IMR-90 (cell line): ENCODE data around the gene WWP2. TPM values are rescaled to one million over a fixed set of nuclear protein-coding genes. Genes with fewer than 3 reads are reported as not detected.
A peak's percentile ranks its signal among the peaks of the same experiment; 100 is the strongest.

ENCODE experiments used
- ATAC-seq: fragments of 200-7000 bp; cut with Tn5 transposase; 2 replicates; pipeline ENCODE4 v1.9.1; 2020; ENCODE audit warnings: low read depth, mild to moderate bottlenecking, moderate library complexity
- BruUV-seq: library from RNA; stranded (reverse); fragments of 400-500 nt; replicated peaks from 2 replicates; lab custom pipeline; 2021; lab: Mats Ljungman, UMichigan
- CTCF ChIA-PET: fragments of 300-600 bp; formaldehyde crosslinking; extraction: SDS; loops from one replicate; lab custom pipeline; 2021; ENCODE audit warnings: antibody characterized with exemption; lab: Yijun Ruan, JAX
- POLR2A ChIA-PET: fragments of 300-600 bp; sonication (Branson Sonifier 250); formaldehyde crosslinking; loops from one replicate; lab custom pipeline; 2022; ENCODE audit warnings: antibody characterized with exemption; ENCODE audit not compliant: unreplicated experiment; lab: Charles Lee
- DNase-seq: peaks from one replicate; pipeline ENCODE4 v3.0.0; 2013
- H2AFZ ChIP-seq: replicated peaks from 2 replicates; pipeline ENCODE3; 2013; ENCODE audit warnings: low read length, mild to moderate bottlenecking; ENCODE audit not compliant: poor library complexity
- H2AK5ac ChIP-seq: 2 replicates; pipeline ENCODE4 v1.6.1; 2013; ENCODE audit warnings: low read depth, low read length, inconsistent platforms
- H2AK9ac ChIP-seq: replicated peaks from 2 replicates; pipeline ENCODE3; 2013; ENCODE audit warnings: mild to moderate bottlenecking, low read depth, low read length, moderate library complexity; ENCODE audit not compliant: poor library complexity
- H2BK120ac ChIP-seq: 2 replicates; pipeline ENCODE4 v1.6.1; 2013; ENCODE audit warnings: low read depth, low read length, inconsistent platforms
- H2BK15ac ChIP-seq: 3 replicates; pipeline ENCODE4 v1.6.1; 2013; ENCODE audit warnings: low read depth, low read length, inconsistent platforms
- H2BK20ac ChIP-seq: 2 replicates; pipeline ENCODE4 v1.6.1; 2013; ENCODE audit warnings: low read depth, mild to moderate bottlenecking, inconsistent platforms, low read length, moderate library complexity
- H2BK5ac ChIP-seq: 2 replicates; pipeline ENCODE4 v1.6.1; 2013; ENCODE audit warnings: mild to moderate bottlenecking, low read depth, low read length, inconsistent platforms; ENCODE audit not compliant: poor library complexity, severe bottlenecking
- H3K14ac ChIP-seq: replicated peaks from 2 replicates; pipeline ENCODE4 v1.6.1; 2013; ENCODE audit warnings: low read depth, low read length, inconsistent platforms
- H3K18ac ChIP-seq: 2 replicates; pipeline ENCODE4 v1.6.1; 2013; ENCODE audit warnings: low read depth, low read length, control low read depth
- H3K23ac ChIP-seq: 2 replicates; pipeline ENCODE4 v1.6.1; 2013; ENCODE audit warnings: low read depth, low read length, inconsistent platforms
- H3K27ac ChIP-seq: 2 replicates; pipeline ENCODE4 v1.5.1; 2013; ENCODE audit warnings: mild to moderate bottlenecking, control low read depth, low read length; ENCODE audit not compliant: insufficient read depth
- H3K27me3 ChIP-seq: 2 replicates; pipeline ENCODE4 v1.6.1; 2013; ENCODE audit warnings: low read length; ENCODE audit not compliant: control insufficient read depth, insufficient read depth
- H3K36me3 ChIP-seq: 2 replicates; pipeline ENCODE4 v1.6.1; 2013; ENCODE audit warnings: low read length, mixed read lengths; ENCODE audit not compliant: control insufficient read depth, insufficient read depth
- H3K4ac ChIP-seq: 2 replicates; pipeline ENCODE4 v1.6.1; 2013; ENCODE audit warnings: low read depth, low read length, inconsistent platforms
- H3K4me1 ChIP-seq: 2 replicates; pipeline ENCODE4 v1.6.1; 2013; ENCODE audit warnings: low read length, mixed read lengths; ENCODE audit not compliant: control insufficient read depth, insufficient read depth
- H3K4me2 ChIP-seq: 2 replicates; pipeline ENCODE4 v1.6.1; 2013; ENCODE audit warnings: low read depth, mild to moderate bottlenecking, control low read depth, low read length, moderate library complexity
- H3K4me3 ChIP-seq: 2 replicates; pipeline ENCODE4 v1.5.1; 2013; ENCODE audit warnings: low read depth, mild to moderate bottlenecking, control low read depth, low read length, moderate library complexity; ENCODE audit not compliant: insufficient read depth
- H3K56ac ChIP-seq: 2 replicates; pipeline ENCODE4 v1.6.1; 2013; ENCODE audit warnings: low read length, inconsistent platforms; ENCODE audit not compliant: insufficient read depth; ENCODE audit errors: extremely low read depth
- H3K79me1 ChIP-seq, 2 experiments: 2 replicates each; pipeline ENCODE4 v1.6.1; 2013; ENCODE audit warnings: low read length in 2 of 2, inconsistent platforms in 1 of 2, low read depth in 1 of 2
- H3K9ac ChIP-seq: 2 replicates; pipeline ENCODE4 v1.6.1; 2013; ENCODE audit warnings: low read depth, low read length, control low read depth
- H3K9me1 ChIP-seq: 2 replicates; pipeline ENCODE4 v1.6.1; 2013; ENCODE audit warnings: low read length, inconsistent platforms; ENCODE audit not compliant: insufficient read depth
- H3K9me3 ChIP-seq: 2 replicates; pipeline ENCODE4 v1.6.1; 2013; ENCODE audit warnings: low read length; ENCODE audit not compliant: control insufficient read depth, insufficient read depth
- H4K20me1 ChIP-seq: 2 replicates; pipeline ENCODE4 v1.6.1; 2013; ENCODE audit warnings: low read length, inconsistent platforms; ENCODE audit not compliant: insufficient read depth
- H4K5ac ChIP-seq: 2 replicates; pipeline ENCODE4 v1.6.1; 2013; ENCODE audit warnings: mild to moderate bottlenecking, low read depth, low read length, control low read depth
- H4K8ac ChIP-seq, 2 experiments: 2 replicates each; pipeline ENCODE4 v1.6.1; 2013; ENCODE audit warnings: low read depth in 2 of 2, low read length in 2 of 2, control low read depth in 1 of 2, inconsistent platforms in 1 of 2
- H4K91ac ChIP-seq: 2 replicates; pipeline ENCODE4 v1.6.1; 2013; ENCODE audit warnings: low read depth, low read length, inconsistent platforms; ENCODE audit not compliant: insufficient read depth
- BHLHE40 ChIP-seq: fragments of 150-350 bp; IDR thresholded peaks from 2 replicates; pipeline ENCODE4 v1.6.1; 2016; ENCODE audit warnings: mild to moderate bottlenecking, low read depth, low read length
- FOS ChIP-seq: fragments of 150-350 bp; IDR thresholded peaks from 2 replicates; pipeline ENCODE4 v1.6.1; 2016; ENCODE audit warnings: low read depth, low read length
- MAFK ChIP-seq: IDR thresholded peaks from 2 replicates; pipeline ENCODE4 v1.6.1; 2012; ENCODE audit warnings: low read depth, low read length, improper control_type of control experiment
- MAZ ChIP-seq: IDR thresholded peaks from 2 replicates; pipeline ENCODE4 v1.6.1; 2012; ENCODE audit warnings: low read depth, mild to moderate bottlenecking, low read length, improper control_type of control experiment, moderate library complexity, borderline replicate concordance
- MXI1 ChIP-seq: IDR thresholded peaks from 2 replicates; pipeline ENCODE4 v1.6.1; 2012; ENCODE audit warnings: low read depth, mild to moderate bottlenecking, low read length, moderate library complexity, borderline replicate concordance
- NFE2L2 ChIP-seq: fragments of 150-350 bp; IDR thresholded peaks from 2 replicates; pipeline ENCODE4 v1.6.1; 2016; ENCODE audit warnings: low read depth, mild to moderate bottlenecking, low read length
- POLR2A ChIP-seq: IDR thresholded peaks from 2 replicates; pipeline ENCODE4 v1.6.1; 2012; ENCODE audit warnings: mild to moderate bottlenecking, low read depth, low read length
- RCOR1 ChIP-seq: IDR thresholded peaks from 2 replicates; pipeline ENCODE4 v1.6.1; 2012; ENCODE audit warnings: mild to moderate bottlenecking, low read length, improper control_type of control experiment; ENCODE audit not compliant: insufficient replicate concordance
- RFX5 ChIP-seq: IDR thresholded peaks from 2 replicates; pipeline ENCODE4 v1.8.0; 2012; ENCODE audit warnings: low read depth, mild to moderate bottlenecking, low read length, moderate library complexity
- SMC3 ChIP-seq: fragments of 150-350 bp; IDR thresholded peaks from 2 replicates; pipeline ENCODE4 v1.6.1; 2016; ENCODE audit warnings: low read depth, mild to moderate bottlenecking, antibody characterized with exemption, low read length, moderate library complexity
- WGBS, 2 experiments: methylation state at CpG; one replicate each; pipeline versions ENCODE4 v1.1.5 to v1.1.7; 2013; ENCODE audit warnings: missing lambda C conversion rate in 2 of 2; ENCODE audit not compliant: insufficient read length in 1 of 2; ENCODE audit errors: extremely low coverage in 2 of 2; 5-methylcytosine and 5-hydroxymethylcytosine counted together
- dilution Hi-C: fragments of 300-500 bp; cut with HindIII; formaldehyde crosslinking; loops from one replicate; pipeline ENCODE4 v1.14.3; 2018; ENCODE audit warnings: low sequenced_read_pairs; ENCODE audit not compliant: unreplicated experiment
- in situ Hi-C: fragments of 300-500 bp; cut with MboI; formaldehyde crosslinking; loops from 3 replicates; pipeline ENCODE4 v1.14.3; 2019; ENCODE audit warnings: low sequenced_read_pairs, inconsistent platforms, mixed read lengths
- intact Hi-C: fragments of 100-400 bp; cut with micrococcal nuclease; formaldehyde crosslinking; loops from 2 replicates; pipeline ENCODE4 v1.10.0; 2022
- polyA plus RNA-seq, 3 experiments: library from polyadenylated mRNA; depleted of rRNA; stranded (reverse); fragments of >200 nt; gene quantifications; 2 replicates each; pipeline ENCODE4 v1.2.3, GENCODE V29; 2012; ENCODE audit warnings: low replicate concordance in 1 of 3
- total RNA-seq: library from RNA; depleted of rRNA; stranded (reverse); fragments of >200 nt; gene quantifications from 2 replicates; pipeline ENCODE4 v1.2.3, GENCODE V29; 2012
- TF ChIP-seq, protein P1 (sequence below): fragments of 150-350 bp; IDR thresholded peaks from 2 replicates; pipeline ENCODE4 v1.6.1; 2017; ENCODE audit warnings: mild to moderate bottlenecking, antibody characterized with exemption, low read length, low read depth
- TF ChIP-seq, protein P2 (sequence below): fragments of 150-350 bp; IDR thresholded peaks from 2 replicates; pipeline ENCODE4 v1.6.1; 2016; ENCODE audit warnings: low read depth, mild to moderate bottlenecking, low read length, moderate library complexity, borderline replicate concordance

Gene WWP2
- total and polyA plus RNA-seq, 2 of the 4 experiments (the other 2 are of a cell fraction) = 12.7 to 13.7 TPM

DNA sequence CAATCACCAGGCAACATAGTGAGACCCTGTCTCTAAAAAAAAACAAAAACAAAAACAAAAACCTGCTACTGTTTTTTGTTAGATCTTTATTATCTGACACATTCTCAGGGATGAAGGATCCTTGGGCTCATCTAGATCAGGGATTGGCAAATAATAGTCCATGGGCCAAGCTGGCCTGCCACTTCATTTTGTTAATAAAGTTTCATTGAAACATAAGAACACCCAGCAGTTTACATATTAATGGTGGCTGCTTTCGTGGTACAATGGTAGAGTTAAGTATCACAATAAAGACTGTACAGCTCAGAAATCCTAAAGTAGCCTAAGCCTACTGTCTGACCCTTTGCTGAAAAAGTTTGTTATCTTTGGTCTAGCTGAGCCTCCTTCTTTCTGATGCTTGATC is 156.1 kb downstream of the WWP2 start (continued):
- TF ChIP-seq, protein P1, sequence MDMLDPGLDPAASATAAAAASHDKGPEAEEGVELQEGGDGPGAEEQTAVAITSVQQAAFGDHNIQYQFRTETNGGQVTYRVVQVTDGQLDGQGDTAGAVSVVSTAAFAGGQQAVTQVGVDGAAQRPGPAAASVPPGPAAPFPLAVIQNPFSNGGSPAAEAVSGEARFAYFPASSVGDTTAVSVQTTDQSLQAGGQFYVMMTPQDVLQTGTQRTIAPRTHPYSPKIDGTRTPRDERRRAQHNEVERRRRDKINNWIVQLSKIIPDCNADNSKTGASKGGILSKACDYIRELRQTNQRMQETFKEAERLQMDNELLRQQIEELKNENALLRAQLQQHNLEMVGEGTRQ = no peak

DNA sequence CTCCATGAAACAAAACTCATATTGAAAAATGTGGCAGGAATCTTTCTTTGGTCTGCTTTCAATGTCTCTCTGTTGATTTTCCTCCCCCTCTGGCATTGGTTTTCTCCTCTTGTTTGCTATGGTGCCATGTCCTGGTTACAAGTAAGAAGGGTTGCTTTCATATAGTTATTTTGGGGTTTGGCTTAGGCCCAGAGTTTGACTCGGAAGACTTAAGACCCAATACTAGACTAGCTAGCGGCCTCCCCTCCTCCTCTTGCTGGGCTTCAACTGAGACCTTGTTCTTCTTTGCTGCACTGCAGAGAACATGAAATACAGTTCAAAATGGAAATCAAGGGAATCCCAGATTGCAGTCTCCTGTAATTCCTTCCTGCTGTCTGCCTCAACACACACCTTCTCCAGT is 159.0 kb downstream of the WWP2 start:
- no peak overlapping the region for H4K8ac ChIP-seq
- H2AK5ac ChIP-seq = 0 out of 2 replicates have a peak overlapping the region, but pooled peaks have one; percentile 13
- 0 out of 2 replicates have a peak overlapping the region, but pooled peaks have one; percentile 7 for H3K4ac ChIP-seq
- H3K36me3 ChIP-seq = no peaks in the 10 kb centered on the region
- no peak overlapping the region for H3K9ac ChIP-seq
- H2BK20ac ChIP-seq = no peak overlapping the region
- ATAC-seq (no peak), DNase-seq (peak; percentile 28)
- H4K91ac ChIP-seq = no peak overlapping the region
- dilution Hi-C loops = no loop called here
- no peak overlapping the region for H3K4me2 ChIP-seq
- H3K4me1 ChIP-seq = peaks cover 20% of the 10 kb centered on the region
- H3K79me1 ChIP-seq = peaks cover 0 to 10% of the 10 kb centered on the region in 2 experiments; a peak in 2 of 4 replicates
- H3K9me3 ChIP-seq = no peaks in the 10 kb centered on the region
- H2AK9ac ChIP-seq = no peak overlapping the region
- H3K23ac ChIP-seq = no peak overlapping the region
- H3K18ac ChIP-seq = no peak overlapping the region
- no CpG with 5 or more reads among the region's 2 CpGs for WGBS, 2 experiments
- no peaks in the 10 kb centered on the region for H4K20me1 ChIP-seq
- no peaks in the 10 kb centered on the region for H3K27me3 ChIP-seq
- H3K27ac ChIP-seq = no peak overlapping the region
- peak overlapping the region; percentile 3; the same call in 1 of the 2 replicates for H3K14ac ChIP-seq
- H3K56ac ChIP-seq = no peak overlapping the region
- H3K4me3 ChIP-seq = no peak overlapping the region
- no peak overlapping the region for H2BK5ac ChIP-seq
- peaks cover 12% of the 10 kb centered on the region for H3K9me1 ChIP-seq
- H2BK15ac ChIP-seq = 0 out of 3 replicates have a peak overlapping the region, but pooled peaks have one; percentile 43
- intact Hi-C loops = no loop called here
- no peak overlapping the region for H2AFZ ChIP-seq
- in situ Hi-C loops = no loop called here
- ChIA-PET CTCF (no interaction called here), POLR2A (no interaction called here)
- no TSS peak for BruUV-seq
- peak overlapping the region; percentile 26; the same call in 1 of the 2 replicates for H2BK120ac ChIP-seq
- H4K5ac ChIP-seq = no peak overlapping the region
- no peak for TF ChIP-seq POLR2A
- TF ChIP-seq, protein P2, sequence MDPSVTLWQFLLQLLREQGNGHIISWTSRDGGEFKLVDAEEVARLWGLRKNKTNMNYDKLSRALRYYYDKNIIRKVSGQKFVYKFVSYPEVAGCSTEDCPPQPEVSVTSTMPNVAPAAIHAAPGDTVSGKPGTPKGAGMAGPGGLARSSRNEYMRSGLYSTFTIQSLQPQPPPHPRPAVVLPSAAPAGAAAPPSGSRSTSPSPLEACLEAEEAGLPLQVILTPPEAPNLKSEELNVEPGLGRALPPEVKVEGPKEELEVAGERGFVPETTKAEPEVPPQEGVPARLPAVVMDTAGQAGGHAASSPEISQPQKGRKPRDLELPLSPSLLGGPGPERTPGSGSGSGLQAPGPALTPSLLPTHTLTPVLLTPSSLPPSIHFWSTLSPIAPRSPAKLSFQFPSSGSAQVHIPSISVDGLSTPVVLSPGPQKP = no peak
- no peak for TF ChIP-seq MAFK
- TF ChIP-seq, protein P1 = no peak
- no peak for TF ChIP-seq MXI1
- TF ChIP-seq RCOR1 = no peak
- TF ChIP-seq NFE2L2 = no peak
- TF ChIP-seq MAZ = no peak
- TF ChIP-seq RFX5 = no peak
- no peak for TF ChIP-seq SMC3
- TF ChIP-seq BHLHE40 = no peak
- no peak for TF ChIP-seq FOS
